ENCODE results near the gene CREB3L2.

GRCh38 chr7:137950967-137951366 lies 50.9 kb downstream of the CREB3L2 start:
- TF ChIP-seq, protein P1, sequence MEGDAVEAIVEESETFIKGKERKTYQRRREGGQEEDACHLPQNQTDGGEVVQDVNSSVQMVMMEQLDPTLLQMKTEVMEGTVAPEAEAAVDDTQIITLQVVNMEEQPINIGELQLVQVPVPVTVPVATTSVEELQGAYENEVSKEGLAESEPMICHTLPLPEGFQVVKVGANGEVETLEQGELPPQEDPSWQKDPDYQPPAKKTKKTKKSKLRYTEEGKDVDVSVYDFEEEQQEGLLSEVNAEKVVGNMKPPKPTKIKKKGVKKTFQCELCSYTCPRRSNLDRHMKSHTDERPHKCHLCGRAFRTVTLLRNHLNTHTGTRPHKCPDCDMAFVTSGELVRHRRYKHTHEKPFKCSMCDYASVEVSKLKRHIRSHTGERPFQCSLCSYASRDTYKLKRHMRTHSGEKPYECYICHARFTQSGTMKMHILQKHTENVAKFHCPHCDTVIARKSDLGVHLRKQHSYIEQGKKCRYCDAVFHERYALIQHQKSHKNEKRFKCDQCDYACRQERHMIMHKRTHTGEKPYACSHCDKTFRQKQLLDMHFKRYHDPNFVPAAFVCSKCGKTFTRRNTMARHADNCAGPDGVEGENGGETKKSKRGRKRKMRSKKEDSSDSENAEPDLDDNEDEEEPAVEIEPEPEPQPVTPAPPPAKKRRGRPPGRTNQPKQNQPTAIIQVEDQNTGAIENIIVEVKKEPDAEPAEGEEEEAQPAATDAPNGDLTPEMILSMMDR (IDR thresholded peaks at IDR 0.05; ENCODE audit: poor library complexity): no peak
- TF ChIP-seq EZH2phosphoT487 (IDR thresholded peaks at IDR 0.05; ENCODE audit: low read depth, severe bottlenecking, unreplicated experiment) (no peak), EZH2 (IDR thresholded peaks at IDR 0.05; ENCODE audit: borderline replicate concordance) (no peak)

Data from hepatocyte (in vitro differentiated cells).